HK-2 (cell line): ENCODE data around the gene RUBCNL.
A peak's percentile ranks its signal among the peaks of the same experiment; 100 is the strongest.

Experiments used
- DNase-seq: peaks from one replicate; pipeline ENCODE4 v3.0.0-alpha.2; 2018; ENCODE audit not compliant: unreplicated experiment

RUBCNL gene

DNA sequence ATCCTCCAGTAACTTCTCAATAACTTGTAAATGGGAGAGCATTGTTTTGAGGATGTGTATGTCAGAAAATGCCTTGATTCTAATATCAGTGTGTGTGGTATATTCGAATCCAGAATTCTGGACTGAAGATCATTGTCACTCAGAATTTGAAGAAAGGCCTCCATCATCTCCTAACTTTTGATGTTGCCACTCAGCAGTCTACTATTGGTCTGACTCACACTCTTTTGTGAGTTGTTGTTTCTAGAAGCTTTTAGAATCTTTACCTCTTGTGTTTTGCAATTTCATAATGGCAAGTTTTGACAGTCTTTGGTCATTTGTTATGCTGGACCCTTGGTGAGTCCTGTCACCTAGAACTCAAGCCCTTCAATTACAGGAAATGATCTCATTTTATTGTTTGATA lies 77.0 kb downstream of the RUBCNL start:
- DNase-seq, result no peak

GRCh38 chr13:46307554-46307953 lies 79.5 kb downstream of the RUBCNL start:
- no peak for DNase-seq

DNA sequence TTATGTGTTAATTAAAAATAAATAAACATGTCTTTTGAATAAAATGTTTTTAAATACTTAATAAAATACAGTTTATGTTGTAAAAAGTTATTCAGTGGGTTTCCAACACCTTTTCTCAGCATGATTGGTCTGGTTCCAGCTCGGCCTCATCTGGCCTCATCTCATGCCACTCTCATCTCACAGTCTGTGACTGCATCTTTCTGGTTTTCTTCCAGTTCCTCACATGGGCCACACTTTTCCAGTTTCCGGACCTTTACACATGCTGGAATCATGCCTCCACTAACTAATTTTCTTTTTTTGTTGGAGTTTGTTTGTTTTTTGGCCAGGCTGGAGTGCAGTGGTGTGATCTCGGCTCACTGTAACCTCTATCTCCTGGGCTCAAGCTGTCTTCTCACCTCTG lies 82.5 kb downstream of the RUBCNL start:
- DNase-seq, result no peak

DNA sequence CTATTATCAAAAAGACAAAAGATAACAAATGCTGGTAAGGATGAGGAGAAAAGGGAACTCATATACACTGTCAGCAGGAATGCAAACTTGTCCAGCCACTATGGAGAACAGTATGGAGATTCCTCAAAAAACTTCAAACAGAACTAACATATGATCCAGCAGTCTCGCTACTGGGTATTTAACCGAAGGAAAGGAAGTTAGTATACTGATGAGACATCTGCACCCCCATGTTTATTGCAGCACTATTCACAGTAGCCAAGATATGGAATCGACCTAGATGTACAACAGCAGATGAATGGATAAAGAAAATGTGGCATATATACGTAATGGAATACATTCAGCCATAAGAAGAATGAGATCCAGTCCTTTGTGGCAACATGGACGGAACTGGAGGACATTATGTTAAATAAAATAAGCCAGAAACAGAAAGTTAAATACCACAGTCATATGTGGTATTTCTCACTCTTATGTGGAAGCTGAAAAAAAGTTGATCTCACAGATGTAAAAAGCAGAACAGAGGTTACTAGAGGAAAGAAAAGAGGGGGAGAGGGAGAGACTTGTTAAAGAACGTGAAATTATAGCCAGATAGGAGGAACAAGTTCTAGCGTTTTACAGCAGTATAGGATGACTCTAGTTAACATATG lies 83.2 kb downstream of the RUBCNL start:
- no peak for DNase-seq

DNA sequence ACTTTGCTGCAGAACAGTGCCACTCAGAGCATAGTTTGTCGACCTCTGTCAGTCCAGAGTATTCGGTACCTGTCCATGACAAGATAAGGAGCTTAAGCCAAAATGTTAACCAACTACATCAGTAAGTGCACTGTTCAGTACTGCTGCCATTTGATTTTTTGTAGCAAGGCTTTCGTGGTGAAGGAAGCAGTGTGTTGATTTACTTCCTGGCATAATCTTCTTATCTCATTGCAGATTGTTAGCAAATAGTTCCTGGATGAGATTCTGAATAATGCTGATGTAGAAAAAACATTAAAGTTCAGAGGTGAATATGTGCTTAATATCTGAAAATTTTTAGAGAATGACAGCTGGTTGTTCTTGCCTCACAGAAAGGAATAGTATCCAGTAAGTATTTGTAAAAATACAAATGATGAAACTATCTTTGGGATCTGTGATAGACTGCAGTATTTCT lies 89.7 kb downstream of the RUBCNL start:
- DNase-seq, result no peak

- DNase-seq, result peak; percentile 6
Measured at GRCh38 chr13:46296921-46297320, 90.1 kb downstream of the RUBCNL start.

DNA sequence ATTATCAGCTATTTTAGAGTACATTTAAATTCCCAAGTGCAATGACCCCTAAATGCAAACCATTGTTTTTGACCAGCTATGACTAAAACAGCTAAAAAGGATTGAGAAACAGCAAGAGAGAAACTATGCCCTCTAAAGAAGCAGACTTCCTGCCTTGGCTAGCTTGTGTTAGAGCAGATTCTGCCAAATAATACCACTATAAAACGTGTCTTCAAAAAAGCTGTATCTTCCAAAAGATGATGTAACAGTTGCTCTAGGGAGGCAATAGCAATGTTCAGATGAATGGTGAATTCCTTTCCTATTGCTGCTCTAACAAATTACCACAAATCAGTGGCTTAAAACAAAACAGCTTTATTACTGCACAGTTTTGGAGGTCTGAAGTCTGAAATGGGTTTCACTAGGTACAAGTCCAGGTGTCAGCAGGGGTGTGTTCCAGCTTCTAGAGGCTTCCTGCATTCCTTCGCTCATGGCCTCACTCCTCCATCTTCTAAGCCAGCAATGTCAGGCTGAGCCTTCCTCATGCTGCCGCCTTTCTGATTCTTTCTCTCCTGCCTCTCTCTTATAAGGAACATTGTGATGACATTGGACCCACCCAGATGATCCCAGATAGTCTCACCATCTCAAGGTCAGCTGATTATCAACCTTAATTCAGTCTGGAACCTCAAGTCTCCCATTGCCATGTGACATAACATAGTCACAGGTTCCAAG lies 90.8 kb downstream of the RUBCNL start:
- no peak for DNase-seq

- DNase-seq, result no peak
Measured at GRCh38 chr13:46295491-46296114, 91.4 kb downstream of the RUBCNL start.

DNA sequence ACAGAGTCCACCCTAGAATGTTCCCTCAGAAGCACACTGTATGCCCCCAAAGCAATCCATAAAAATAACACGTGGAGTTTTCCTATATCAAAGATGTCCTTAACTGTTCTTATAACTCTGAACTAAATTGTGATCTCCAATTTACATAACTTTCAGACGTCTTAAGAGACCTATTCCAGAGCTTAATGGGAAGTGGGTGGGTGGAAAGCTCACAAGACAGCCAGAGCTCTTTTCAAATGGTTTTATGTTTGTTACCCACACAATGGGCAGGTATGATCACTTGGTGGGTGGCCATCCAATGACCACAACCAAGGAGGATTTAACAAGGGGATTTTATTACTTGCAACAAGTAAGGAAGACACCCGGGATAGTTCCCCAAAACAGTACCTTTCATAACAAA lies 93.6 kb downstream of the RUBCNL start:
- DNase-seq, result no peak
